Prostate gland (tissue), 2 donors: ENCODE results near the gene PLEKHO1.

Experiments used
- POLR2AphosphoS5 ChIP-seq: sonication (generic); formaldehyde crosslinking; IDR thresholded peaks from one replicate; pipeline ENCODE4 v1.6.1; 2017; ENCODE audit warnings: antibody characterized with exemption
- TF ChIP-seq, protein P1 (sequence below), 4 experiments: fragments of 200-600 bp in 2 of 4; fragments of 450-650 bp in 2 of 4; sonication (generic) in 2 of 4; IDR thresholded peaks; 1 replicate in 3 of 4; 2 replicates in 1 of 4; pipeline ENCODE4 v1.5.1; 2016 to 2019; ENCODE audit warnings: antibody characterized with exemption in 4 of 4, mild to moderate bottlenecking in 2 of 4, moderate library complexity in 2 of 4

DNA sequence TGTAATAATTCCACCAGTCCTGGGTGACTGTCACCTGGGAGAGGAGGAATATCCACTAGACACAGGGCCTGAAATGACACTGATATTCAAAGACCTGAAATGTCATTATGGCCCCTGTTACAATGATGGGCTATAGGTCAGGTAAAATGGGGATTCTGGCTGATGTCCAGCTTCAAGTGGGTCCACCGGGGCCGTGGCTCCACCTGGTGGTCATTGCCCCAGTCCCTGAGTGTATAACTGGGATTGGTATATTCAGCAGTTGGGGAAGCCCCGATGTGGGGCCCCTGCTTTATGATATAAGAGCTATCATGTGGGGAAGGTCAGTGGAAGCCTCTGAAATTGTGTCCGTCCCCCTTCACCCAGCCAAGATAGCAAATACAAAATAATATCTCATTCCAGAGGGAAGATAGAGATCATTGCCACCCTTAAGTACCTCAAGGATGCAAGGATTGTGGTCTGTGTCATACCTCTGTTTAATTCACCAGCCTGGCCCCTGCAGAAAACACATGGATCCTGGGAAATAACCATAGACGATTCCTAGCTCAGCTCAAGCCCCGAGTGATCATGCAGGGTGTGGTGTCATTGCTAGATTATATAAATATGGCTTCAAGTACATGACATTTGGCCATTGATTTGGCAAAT, 19.4 kb downstream of the PLEKHO1 start:
- TF ChIP-seq, protein P1, sequence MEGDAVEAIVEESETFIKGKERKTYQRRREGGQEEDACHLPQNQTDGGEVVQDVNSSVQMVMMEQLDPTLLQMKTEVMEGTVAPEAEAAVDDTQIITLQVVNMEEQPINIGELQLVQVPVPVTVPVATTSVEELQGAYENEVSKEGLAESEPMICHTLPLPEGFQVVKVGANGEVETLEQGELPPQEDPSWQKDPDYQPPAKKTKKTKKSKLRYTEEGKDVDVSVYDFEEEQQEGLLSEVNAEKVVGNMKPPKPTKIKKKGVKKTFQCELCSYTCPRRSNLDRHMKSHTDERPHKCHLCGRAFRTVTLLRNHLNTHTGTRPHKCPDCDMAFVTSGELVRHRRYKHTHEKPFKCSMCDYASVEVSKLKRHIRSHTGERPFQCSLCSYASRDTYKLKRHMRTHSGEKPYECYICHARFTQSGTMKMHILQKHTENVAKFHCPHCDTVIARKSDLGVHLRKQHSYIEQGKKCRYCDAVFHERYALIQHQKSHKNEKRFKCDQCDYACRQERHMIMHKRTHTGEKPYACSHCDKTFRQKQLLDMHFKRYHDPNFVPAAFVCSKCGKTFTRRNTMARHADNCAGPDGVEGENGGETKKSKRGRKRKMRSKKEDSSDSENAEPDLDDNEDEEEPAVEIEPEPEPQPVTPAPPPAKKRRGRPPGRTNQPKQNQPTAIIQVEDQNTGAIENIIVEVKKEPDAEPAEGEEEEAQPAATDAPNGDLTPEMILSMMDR (IDR thresholded peaks at IDR 0.05), result peak; percentile 36 to 81 (median 76)
- TF ChIP-seq POLR2AphosphoS5, result peak; percentile 66
